ENCODE data around the gene P4HA3.

The P4HA3 gene

GRCh38 chr11:74280494-74280893 is 30.9 kb downstream of the P4HA3 start:
- Mint-ChIP-seq H3K4me1 (peaks cover 9% of the 10 kb centered on the region), H3K36me3 (ENCODE audit: low read depth) (no peaks in the 10 kb centered on the region), H3K27ac (no peak overlapping the region), H3K4me3 (no peak overlapping the region), H3K9me3 (no peaks in the 10 kb centered on the region), H3K27me3 (ENCODE audit: low read depth) (no peaks in the 10 kb centered on the region)
- TF ChIP-seq, protein P1, sequence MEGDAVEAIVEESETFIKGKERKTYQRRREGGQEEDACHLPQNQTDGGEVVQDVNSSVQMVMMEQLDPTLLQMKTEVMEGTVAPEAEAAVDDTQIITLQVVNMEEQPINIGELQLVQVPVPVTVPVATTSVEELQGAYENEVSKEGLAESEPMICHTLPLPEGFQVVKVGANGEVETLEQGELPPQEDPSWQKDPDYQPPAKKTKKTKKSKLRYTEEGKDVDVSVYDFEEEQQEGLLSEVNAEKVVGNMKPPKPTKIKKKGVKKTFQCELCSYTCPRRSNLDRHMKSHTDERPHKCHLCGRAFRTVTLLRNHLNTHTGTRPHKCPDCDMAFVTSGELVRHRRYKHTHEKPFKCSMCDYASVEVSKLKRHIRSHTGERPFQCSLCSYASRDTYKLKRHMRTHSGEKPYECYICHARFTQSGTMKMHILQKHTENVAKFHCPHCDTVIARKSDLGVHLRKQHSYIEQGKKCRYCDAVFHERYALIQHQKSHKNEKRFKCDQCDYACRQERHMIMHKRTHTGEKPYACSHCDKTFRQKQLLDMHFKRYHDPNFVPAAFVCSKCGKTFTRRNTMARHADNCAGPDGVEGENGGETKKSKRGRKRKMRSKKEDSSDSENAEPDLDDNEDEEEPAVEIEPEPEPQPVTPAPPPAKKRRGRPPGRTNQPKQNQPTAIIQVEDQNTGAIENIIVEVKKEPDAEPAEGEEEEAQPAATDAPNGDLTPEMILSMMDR (IDR thresholded peaks at IDR 0.05; ENCODE audit: unreplicated experiment in 3 of 3) = no peak

- no peaks in the 10 kb centered on the region for H3K9me3 Mint-ChIP-seq
- H3K36me3 Mint-ChIP-seq (ENCODE audit: low read depth) = no peaks in the 10 kb centered on the region
- peaks cover 9% of the 10 kb centered on the region for H3K4me1 Mint-ChIP-seq
- H3K4me3 Mint-ChIP-seq = no peak overlapping the region
- H3K27ac Mint-ChIP-seq = peak overlapping the region in 1 of 3 experiments; percentile 43
- TF ChIP-seq, protein P1 (IDR thresholded peaks at IDR 0.05; ENCODE audit: unreplicated experiment in 3 of 3) = no peak
- no peaks in the 10 kb centered on the region for H3K27me3 Mint-ChIP-seq (ENCODE audit: low read depth)
Observed at GRCh38 chr11:74279256-74279655, 32.2 kb downstream of the P4HA3 start.

DNA sequence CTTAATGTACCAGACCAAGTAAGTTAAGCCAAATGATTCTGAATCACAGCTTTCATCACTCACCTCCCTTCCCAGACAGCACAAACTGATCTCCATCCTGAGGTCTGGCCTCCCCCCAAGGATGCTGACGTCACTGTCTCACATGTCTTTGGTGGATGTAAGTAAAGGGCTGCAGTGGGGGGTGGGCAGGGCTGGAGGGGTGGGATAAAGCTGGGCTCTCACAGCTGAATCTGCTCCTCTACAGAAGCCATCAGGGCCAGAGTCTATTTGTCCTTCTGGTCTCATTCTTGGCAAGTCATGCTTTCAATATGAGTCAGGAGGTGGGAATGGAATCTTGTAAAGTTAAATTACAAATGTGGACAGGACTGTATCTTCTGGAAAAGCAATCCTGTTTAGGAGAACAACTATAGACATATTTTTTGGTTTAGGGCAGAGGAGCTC is 32.7 kb downstream of the P4HA3 start:
- TF ChIP-seq, protein P1 (IDR thresholded peaks at IDR 0.05; ENCODE audit: unreplicated experiment in 3 of 3) = no peak
- Mint-ChIP-seq H3K36me3 (ENCODE audit: low read depth) (no peaks in the 10 kb centered on the region), H3K27me3 (ENCODE audit: low read depth) (no peaks in the 10 kb centered on the region), H3K9me3 (no peaks in the 10 kb centered on the region), H3K4me3 (no peak overlapping the region), H3K4me1 (peaks cover 9% of the 10 kb centered on the region), H3K27ac (peak overlapping the region in 1 of 3 experiments; percentile 43)

- Mint-ChIP-seq H3K4me1 (peaks cover 9% of the 10 kb centered on the region), H3K27me3 (ENCODE audit: low read depth) (no peaks in the 10 kb centered on the region), H3K4me3 (no peak overlapping the region), H3K27ac (peak overlapping the region in 1 of 3 experiments; percentile 1), H3K9me3 (no peaks in the 10 kb centered on the region), H3K36me3 (ENCODE audit: low read depth) (no peaks in the 10 kb centered on the region)
- TF ChIP-seq, protein P1 (IDR thresholded peaks at IDR 0.05; ENCODE audit: unreplicated experiment in 3 of 3) = no peak
Observed at GRCh38 chr11:74278103-74278502, 33.3 kb downstream of the P4HA3 start.

- Mint-ChIP-seq H3K27ac (no peak overlapping the region), H3K9me3 (no peaks in the 10 kb centered on the region), H3K4me1 (peaks cover 9% of the 10 kb centered on the region), H3K36me3 (ENCODE audit: low read depth) (no peaks in the 10 kb centered on the region), H3K4me3 (no peak overlapping the region), H3K27me3 (ENCODE audit: low read depth) (peaks cover 7% of the 10 kb centered on the region)
- TF ChIP-seq, protein P1 (IDR thresholded peaks at IDR 0.05; ENCODE audit: unreplicated experiment in 3 of 3) = no peak
Observed at GRCh38 chr11:74276581-74276980, 34.9 kb downstream of the P4HA3 start.

DNA sequence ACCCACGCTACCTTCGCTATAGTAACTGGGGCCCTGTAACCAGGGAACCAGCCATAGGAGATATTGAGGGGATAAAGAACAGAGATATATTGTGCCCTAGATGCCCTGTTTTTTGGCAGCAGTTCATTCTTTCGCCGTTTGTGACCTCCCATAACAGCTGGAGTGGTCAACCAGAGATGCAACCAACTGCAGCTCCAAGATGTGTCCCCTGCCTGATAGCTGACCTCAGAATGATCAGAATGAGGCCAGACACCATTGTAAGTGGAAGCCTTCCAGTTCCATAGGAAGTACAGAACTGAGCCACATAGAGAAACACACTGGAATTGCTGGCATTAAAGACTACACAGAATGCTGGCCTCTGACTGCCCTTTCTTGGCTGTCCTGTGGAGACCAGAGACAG is 39.2 kb downstream of the P4HA3 start:
- Mint-ChIP-seq H3K4me3 (no peak overlapping the region), H3K4me1 (peaks cover 5% of the 10 kb centered on the region), H3K9me3 (no peaks in the 10 kb centered on the region), H3K27me3 (ENCODE audit: low read depth) (peaks cover 11% of the 10 kb centered on the region), H3K27ac (no peak overlapping the region), H3K36me3 (ENCODE audit: low read depth) (no peaks in the 10 kb centered on the region)
- TF ChIP-seq, protein P1 (IDR thresholded peaks at IDR 0.05; ENCODE audit: unreplicated experiment in 3 of 3) = no peak
